Heart left ventricle (tissue), 16 donors: ENCODE results near the gene TAL2. TPM values are rescaled to one million over a fixed set of nuclear protein-coding genes. Genes with fewer than 3 reads are reported as not detected.

ENCODE experiments used
- ATAC-seq, 4 donors: fragments of 200-7000 bp; cut with Tn5 transposase; one replicate each; pipeline ENCODE4 v1.9.1; 2020 to 2022; ENCODE audit warnings: moderate library complexity in 4 of 4, mild to moderate bottlenecking in 3 of 4, moderate number of reproducible peaks in 1 of 4
- DNase-seq, 5 donors: peaks; one replicate each; pipeline ENCODE4 v3.0.0-alpha.2; 2020
- H3K27ac ChIP-seq, 12 donors: fragments of 200-600 bp; sonication (generic) in 4 of 12; one replicate each; pipeline versions ENCODE4 v1.5.0 to v1.8.0; 2016 to 2022; ENCODE audit warnings: mild to moderate bottlenecking in 2 of 12
- H3K27me3 ChIP-seq, 9 donors: fragments of 200-600 bp; sonication (generic) in 2 of 9; one replicate each; pipeline versions ENCODE4 v1.5.1 to v1.8.0; 2016 to 2022; ENCODE audit warnings: mild to moderate bottlenecking in 3 of 9
- H3K36me3 ChIP-seq, 9 donors: fragments of 200-600 bp; sonication (generic) in 2 of 9; one replicate each; pipeline versions ENCODE4 v1.5.0 to v1.8.0; 2018 to 2022; ENCODE audit warnings: mild to moderate bottlenecking in 2 of 9
- H3K4me1 ChIP-seq, 12 donors: fragments of 200-600 bp; sonication (generic) in 4 of 12; one replicate each; pipeline versions ENCODE4 v1.5.0 to v1.8.0; 2016 to 2022; ENCODE audit warnings: mild to moderate bottlenecking in 3 of 12
- H3K4me3 ChIP-seq, 12 donors: fragments of 200-600 bp; sonication (generic) in 4 of 12; one replicate each; pipeline versions ENCODE4 v1.5.0 to v1.8.0; 2017 to 2022; ENCODE audit warnings: mild to moderate bottlenecking in 9 of 12, moderate library complexity in 4 of 12
- H3K9me3 ChIP-seq, 12 donors: fragments of 200-600 bp; sonication (generic) in 4 of 12; one replicate each; pipeline versions ENCODE4 v1.5.0 to v1.8.0; 2016 to 2022; ENCODE audit warnings: mild to moderate bottlenecking in 1 of 12
- CTCF ChIP-seq, 12 donors: fragments of 200-600 bp; sonication (generic) in 4 of 12; IDR thresholded peaks; one replicate each; pipeline versions ENCODE4 v1.5.0 to v1.8.0; 2018 to 2022; ENCODE audit warnings: antibody characterized with exemption in 12 of 12, mild to moderate bottlenecking in 5 of 12
- POLR2A ChIP-seq, 2 donors: fragments of 450-650 bp; IDR thresholded peaks; one replicate each; pipeline ENCODE4 v1.6.1; 2017; ENCODE audit warnings: antibody characterized with exemption in 2 of 2, mild to moderate bottlenecking in 2 of 2, moderate library complexity in 2 of 2
- WGBS, 4 donors: extraction: QIAGEN DNeasy Blood & Tissue Kit in 2 of 4; methylation state at CpG; one replicate each; pipeline versions ENCODE4 v1.1.5 to v1.1.7; 2013 to 2018; 5-methylcytosine and 5-hydroxymethylcytosine counted together
- intact Hi-C, 10 donors: fragments of 100-400 bp; cut with DNase I; formaldehyde crosslinking; loops; one replicate each; pipeline versions ENCODE4 v1.11.1 to v1.14.2; 2022
- polyA plus RNA-seq, 2 donors: library from polyadenylated mRNA; stranded (reverse); fragments of 200-250 nt; gene quantifications; one replicate each; pipeline ENCODE4 v1.2.3, GENCODE V29; 2013
- total RNA-seq, 9 donors: library from RNA; depleted of rRNA in 2 of 9; stranded (reverse); fragments of >200 nt in 2 of 9; fragmentation: NEBNext Ultra II Directional in 3 of 9; extraction: Animal tissue kit (Norgen Biotek cat#: 25700) in 3 of 9; gene quantifications; one replicate each; pipeline versions ENCODE4 v1.1.0 to v1.2.4, GENCODE V29; 2016 to 2023
- donor health status: ischemic (EF 13 %, LVEDD 7.1; RV severe dilation, severe dysfunction).
- donor health status: healthy with polysubstance abuse.
- donor health status: DM: no; HTN: yes; CAD: no.
- donor health status: DM: no; HTN: no; CAD: no.
- donor health status: ischemic (EF 25% LVEDD 6.9; RV normal size, moderate dysfunction).
- donor health status: ischemic (EF 25% LVEDD 5.7; RV mildly dilated, moderate dysfunction).
- donor health status: healthy.
- donor health status: DM: yes; HTN: yes; CAD: no.
- donor health status: ischemic (EF 35%, LVEDD 5.7; RV mildly dilated, moderate dysfunction).
- donor health status: nonischemic (EF 11% LVEDD 7.7; RV severe dilation, severe dysfunction).
- donor health status: DM: yes; HTN: yes; CAD: no.
- donor health status: PGD.
- donor health status: ischemic (EF 29% LVEDD 5.4; RV normal size, mild dysfunction).
- donor health status: nonischemic (EF 23%, LVEDD 6.1; RV moderate dilation, normal function).

TAL2 gene
- total and polyA plus RNA-seq, 11 donors, result 0.46 TPM; not detected in 10

GRCh38 chr9:105643795-105644194 is 18.5 kb upstream of the TAL2 start:
- Histone ChIP-seq H3K4me3 (no peak overlapping the region), H3K9me3 (peaks cover 0 to 21% (median 8%) of the 10 kb centered on the region in 12 donors), H3K27ac (no peak overlapping the region), H3K4me1 (no peaks in the 10 kb centered on the region), H3K27me3 (no peaks in the 10 kb centered on the region), H3K36me3 (peaks cover 0 to 36% (median 5%) of the 10 kb centered on the region in 9 donors)
- TF ChIP-seq CTCF (IDR thresholded peaks at IDR 0.05) (no peak), POLR2A (IDR thresholded peaks at IDR 0.05) (no peak)
- DNase-seq (no peak), ATAC-seq (no peak)
- intact Hi-C loops, result no loop called here

- intact Hi-C loops, result no loop called here
These were observed 15.2 kb upstream of the TAL2 start for GRCh38 chr9:105646879-105647594.

GRCh38 chr9:105647595-105648349 is 14.5 kb upstream of the TAL2 start:
- no peaks in the 10 kb centered on the region for H3K27me3 ChIP-seq
- H3K9me3 ChIP-seq, result peaks cover 0 to 4% (median 0%) of the 10 kb centered on the region in 12 donors
- TF ChIP-seq CTCF (IDR thresholded peaks at IDR 0.05) (no peak), POLR2A (IDR thresholded peaks at IDR 0.05) (no peak)
- DNase-seq, result no peak
- no peaks in the 10 kb centered on the region for H3K36me3 ChIP-seq
- no peak overlapping the region for H3K4me3 ChIP-seq
- ATAC-seq, result no peak
- no peak overlapping the region for H3K27ac ChIP-seq
- 80 to 82% (median 82%) methylated on average over 12 of the region's 12 CpGs for WGBS, 4 donors
- intact Hi-C loops, result no loop called here
- no peaks in the 10 kb centered on the region for H3K4me1 ChIP-seq

More at GRCh38 chr9:105646879-105647594, 15.2 kb upstream of the TAL2 start:
- Histone ChIP-seq H3K27me3 (no peaks in the 10 kb centered on the region), H3K4me3 (no peak overlapping the region), H3K36me3 (peaks cover 0 to 6% (median 0%) of the 10 kb centered on the region in 9 donors), H3K27ac (no peak overlapping the region), H3K9me3 (peaks cover 0 to 11% (median 1%) of the 10 kb centered on the region in 12 donors), H3K4me1 (no peaks in the 10 kb centered on the region)
- ATAC-seq, result no peak
- DNase-seq, result no peak
- 88 to 92% (median 89%) methylated on average over 7 of the region's 7 CpGs for WGBS, 4 donors
- no peak for TF ChIP-seq POLR2A (IDR thresholded peaks at IDR 0.05)
- no peak for TF ChIP-seq CTCF (IDR thresholded peaks at IDR 0.05)

- no peaks in the 10 kb centered on the region for H3K36me3 ChIP-seq
- H3K4me1 ChIP-seq, result peaks cover 0 to 11% (median 3%) of the 10 kb centered on the region in 12 donors
- WGBS, 4 donors, result 67 to 85% (median 71%) methylated on average over 4 of the region's 4 CpGs
- peaks cover 0 to 11% (median 0%) of the 10 kb centered on the region in 9 donors for H3K27me3 ChIP-seq
- ATAC-seq (no peak), DNase-seq (no peak)
- intact Hi-C loops, result loop anchor here in 1 of 10 donors (10.0 kb wide), 1 partner anchor 63 kb away; no protein-coding TSS in a partner anchor
- TF ChIP-seq POLR2A (IDR thresholded peaks at IDR 0.05) (no peak), CTCF (IDR thresholded peaks at IDR 0.05) (no peak)
- H3K27ac ChIP-seq, result no peak overlapping the region
- no peaks in the 10 kb centered on the region for H3K9me3 ChIP-seq
- no peak overlapping the region for H3K4me3 ChIP-seq
These were observed 10.5 kb upstream of the TAL2 start for GRCh38 chr9:105651806-105652205.
